HepG2 (cell line): ENCODE data around the gene AK9. TPM values are rescaled to one million over a fixed set of nuclear protein-coding genes. Genes with fewer than 3 reads are reported as not detected.

Source experiments
- ATAC-seq: fragments of 200-7000 bp; cut with Tn5 transposase; 3 replicates; pipeline ENCODE4 v1.9.1; 2020; ENCODE audit warnings: mild to moderate bottlenecking, moderate library complexity
- BruUV-seq: library from RNA; stranded (reverse); fragments of 400-500 nt; replicated peaks from 2 replicates; lab custom pipeline; 2021; lab: Mats Ljungman, UMichigan
- CTCF ChIA-PET: fragments of 300-600 bp; formaldehyde crosslinking; extraction: SDS; loops from one replicate; lab custom pipeline; 2021; ENCODE audit warnings: low total read pairs, inconsistent platforms, low intra/inter-chr PET ratio; lab: Yijun Ruan, JAX
- POLR2A ChIA-PET: fragments of 350-600 bp; sonication (Branson Sonifier 250); formaldehyde crosslinking; loops from one replicate; lab custom pipeline; 2020; ENCODE audit warnings: antibody characterized with exemption, inconsistent platforms; lab: Yijun Ruan, JAX
- DNase-seq: peaks from one replicate; pipeline ENCODE4 v3.0.0-alpha.2; 2015; ENCODE audit warnings: low spot score
- FAIRE-seq: peaks from 3 replicates; lab custom pipeline; 2011; peaks lifted over from hg19 to GRCh38; lab: Jason Lieb, UNC
- H2AFZ ChIP-seq: one replicate; pipeline ENCODE4 v1.6.1; 2011; ENCODE audit warnings: low read length, inconsistent platforms
- H3K27ac ChIP-seq: fragments of 300-600 bp; 3 replicates; pipeline ENCODE4 v1.8.0; 2011; ENCODE audit warnings: mixed run types, mild to moderate bottlenecking, mixed read lengths, low read length, inconsistent platforms; ENCODE audit not compliant: insufficient read depth; ENCODE audit errors: extremely low read length
- H3K27me3 ChIP-seq, 2 experiments: fragments of 200-600 bp in 1 of 2; 2 replicates in 1 of 2; 3 replicates in 1 of 2; pipeline versions ENCODE4 v1.6.0 to v1.8.0; 2011; ENCODE audit warnings: low read length in 2 of 2, mild to moderate bottlenecking in 2 of 2, moderate library complexity in 2 of 2, inconsistent platforms in 1 of 2; ENCODE audit not compliant: insufficient read depth in 2 of 2, control insufficient read depth in 1 of 2
- H3K36me3 ChIP-seq, 2 experiments: fragments of 200-600 bp in 1 of 2; replicated peaks in 1 of 2; 2 replicates in 1 of 2; 3 replicates in 1 of 2; pipeline versions ENCODE4 v1.5.1 to v1.8.0; 2011; ENCODE audit warnings: low read length in 2 of 2, inconsistent platforms in 1 of 2; ENCODE audit not compliant: insufficient read depth in 2 of 2, control insufficient read depth in 1 of 2
- H3K4me1 ChIP-seq: 2 replicates; pipeline ENCODE4 v1.5.1; 2012; ENCODE audit warnings: low read length, inconsistent platforms; ENCODE audit not compliant: insufficient read depth
- H3K4me2 ChIP-seq: 2 replicates; pipeline ENCODE4 v1.6.0; 2011; ENCODE audit warnings: low read depth, low read length, inconsistent platforms
- H3K4me3 ChIP-seq, 3 experiments: fragments of 200-600 bp in 1 of 3; sonication (generic), shearing (Covaris generic) in 1 of 3; replicated peaks in 1 of 3; 2 replicates each; pipeline ENCODE4 v1.5.1; 2011 to 2016; ENCODE audit warnings: low read length in 3 of 3, inconsistent platforms in 2 of 3, low read depth in 2 of 3, mild to moderate bottlenecking in 2 of 3, control low read depth in 1 of 3, mixed read lengths in 1 of 3; ENCODE audit not compliant: insufficient read depth in 1 of 3
- H3K79me2 ChIP-seq: one replicate; pipeline ENCODE4 v1.6.1; 2011; ENCODE audit warnings: low read length, inconsistent platforms; ENCODE audit not compliant: insufficient read depth
- H3K9ac ChIP-seq: 2 replicates; pipeline ENCODE4 v1.6.0; 2011; ENCODE audit warnings: mild to moderate bottlenecking, low read depth, low read length, inconsistent platforms; ENCODE audit not compliant: insufficient read depth
- H3K9me3 ChIP-seq: 2 replicates; pipeline ENCODE4 v1.5.1; 2012; ENCODE audit warnings: mild to moderate bottlenecking, low read length
- H4K20me1 ChIP-seq: 2 replicates; pipeline ENCODE4 v1.6.0; 2011; ENCODE audit warnings: inconsistent platforms, mild to moderate bottlenecking, low read length, moderate library complexity; ENCODE audit not compliant: insufficient read depth
- ATAD3A ChIP-seq: sonication (generic); formaldehyde crosslinking; IDR thresholded peaks from 2 replicates; pipeline ENCODE4 v1.4.0; 2020; ENCODE audit warnings: missing genetic modification reagents
- ATF1 ChIP-seq: IDR thresholded peaks from 2 replicates; pipeline ENCODE4 v1.6.1; 2016; ENCODE audit warnings: mild to moderate bottlenecking, control low read depth
- HNRNPUL1 ChIP-seq: fragments of 200-400 bp; formaldehyde crosslinking; IDR thresholded peaks from 2 replicates; pipeline ENCODE4 v1.6.1; 2017; ENCODE audit warnings: low read depth, mild to moderate bottlenecking, low read length, moderate library complexity
- IKZF4 ChIP-seq: sonication (generic); formaldehyde crosslinking; IDR thresholded peaks from 2 replicates; pipeline ENCODE4 v1.5.1; 2020; ENCODE audit warnings: borderline replicate concordance, mild to moderate bottlenecking, low read depth, missing genetic modification reagents; ENCODE audit errors: not compliant biosample characterization
- POLR2A ChIP-seq, 2 experiments: IDR thresholded peaks; 2 replicates each; pipeline ENCODE4 v1.6.1; 2011; ENCODE audit warnings: low read depth in 2 of 2, low read length in 2 of 2, mild to moderate bottlenecking in 1 of 2, moderate library complexity in 1 of 2; ENCODE audit not compliant: insufficient read depth in 1 of 2
- PPARG ChIP-seq: conservative IDR thresholded peaks from 2 replicates; pipeline ENCODE4 v1.6.1; 2016; ENCODE audit warnings: missing biosample characterization, missing genetic modification reagents
- RBAK ChIP-seq: sonication (generic); formaldehyde crosslinking; IDR thresholded peaks from 2 replicates; pipeline ENCODE4 v1.5.1; 2020; ENCODE audit warnings: mild to moderate bottlenecking, missing genetic modification reagents
- REL ChIP-seq: sonication (generic); formaldehyde crosslinking; conservative IDR thresholded peaks from 2 replicates; pipeline ENCODE4 v1.8.0; 2022; ENCODE audit warnings: mild to moderate bottlenecking, missing genetic modification reagents, moderate library complexity
- YEATS2 ChIP-seq: sonication (generic); formaldehyde crosslinking; IDR thresholded peaks from 2 replicates; pipeline ENCODE4 v1.4.0; 2020; ENCODE audit warnings: missing genetic modification reagents, borderline replicate concordance
- ZNF614 ChIP-seq: IDR thresholded peaks from 2 replicates; pipeline ENCODE4 v1.6.1; 2018; ENCODE audit warnings: missing biosample characterization, missing genetic modification reagents, inconsistent platforms, borderline replicate concordance
- WGBS: methylation state at CpG from one replicate; pipeline ENCODE4 v1.1.6; 2017; ENCODE audit warnings: low lambda C conversion rate; 5-methylcytosine and 5-hydroxymethylcytosine counted together
- in situ Hi-C: cut with HindIII; loops from 2 replicates; pipeline ENCODE4 v1.10.0; 2017; ENCODE audit warnings: low pct_unique_long_range_greater_than_20kb; ENCODE audit not compliant: extremely low pct_ligation_motif_present
- intact Hi-C: fragments of 100-400 bp; cut with micrococcal nuclease; formaldehyde crosslinking; loops from one replicate; pipeline ENCODE4 v1.10.0; 2022; ENCODE audit not compliant: unreplicated experiment
- polyA plus RNA-seq, 8 experiments: library from polyadenylated mRNA; depleted of rRNA in 3 of 8; stranded (reverse) in 7 of 8; unstranded in 1 of 8; fragments of >200 nt; fragmentation: Illumina TruSeq in 4 of 8; extraction: Trizol in 4 of 8; gene quantifications; 2 replicates each; pipeline versions ENCODE4 v1.2.1 to v1.2.3, GENCODE V29; 2011 to 2016; ENCODE audit warnings: low read depth in 4 of 8, missing spikeins in 1 of 8, mixed read lengths in 1 of 8; ENCODE audit not compliant: insufficient read depth in 1 of 8
- total RNA-seq, 5 experiments: library from RNA; depleted of rRNA; stranded (reverse); fragments of >200 nt; fragmentation: Illumina TruSeq; extraction: Trizol; gene quantifications; 2 replicates each; pipeline ENCODE4 v1.2.3, GENCODE V29; 2016; ENCODE audit warnings: low read depth in 1 of 5
- TF ChIP-seq, protein P1 (sequence below): sonication (generic); formaldehyde crosslinking; IDR thresholded peaks from 2 replicates; pipeline ENCODE4 v1.4.0; 2020; ENCODE audit warnings: missing genetic modification reagents, mild to moderate bottlenecking, borderline replicate concordance
- TF ChIP-seq, protein P2 (sequence below): sonication (generic); formaldehyde crosslinking; IDR thresholded peaks from 2 replicates; pipeline ENCODE4 v1.9.0; 2021; ENCODE audit warnings: missing genetic modification reagents, mild to moderate bottlenecking, borderline replicate concordance

AK9 gene
- total and polyA plus RNA-seq, 2 of the 13 experiments (the other 11 are each of a cell fraction or from before 2014, with no cell fraction given), result 3.2 to 4.8 TPM

DNA sequence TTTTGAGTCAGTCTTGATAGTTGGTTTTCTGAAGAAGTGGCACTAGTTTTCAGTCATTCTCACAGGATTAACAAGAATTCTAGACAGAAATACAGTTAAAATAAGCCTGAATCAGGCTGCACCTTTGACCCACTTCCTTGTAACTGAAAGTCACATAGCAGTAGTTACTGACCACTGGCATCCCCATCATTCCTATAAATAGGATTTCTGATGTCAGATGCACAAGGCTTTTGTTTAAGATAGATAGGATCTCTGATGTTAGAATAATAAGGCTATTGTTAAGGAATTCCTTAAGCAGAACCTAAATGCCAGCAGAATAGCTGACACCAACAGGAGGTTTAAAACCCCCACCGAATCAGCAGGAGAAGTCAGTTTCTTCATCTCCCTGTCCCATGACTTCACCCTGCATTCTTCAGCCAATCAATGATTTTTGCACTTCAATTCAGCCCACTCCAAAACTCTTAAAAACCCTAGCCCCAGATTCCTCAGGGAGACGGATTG, 177.4 kb downstream of the AK9 start:
- FAIRE-seq (no peak), DNase-seq (no peak), ATAC-seq (no peak)
- Histone ChIP-seq H3K27ac (no peak overlapping the region), H3K79me2 (no peaks in the 10 kb centered on the region), H3K36me3 (no peaks in the 10 kb centered on the region), H2AFZ (no peak overlapping the region), H4K20me1 (no peaks in the 10 kb centered on the region), H3K27me3 (peaks cover 0 to 2% of the 10 kb centered on the region in 2 experiments; a peak in 1 of 5 replicates), H3K9ac (no peak overlapping the region), H3K4me3 (no peak overlapping the region), H3K4me2 (no peak overlapping the region), H3K4me1 (no peaks in the 10 kb centered on the region), H3K9me3 (no peaks in the 10 kb centered on the region)
- in situ Hi-C loops (no loop called here), intact Hi-C loops (no loop called here)
- WGBS, result 43% methylated on average over 2 of the region's 2 CpGs
- TF ChIP-seq REL (CRISPR knock-in tag) (no peak), PPARG (CRISPR knock-in tag) (no peak), YEATS2 (no peak), HNRNPUL1 (no peak), ZNF614 (CRISPR knock-in tag) (no peak), RBAK (CRISPR knock-in tag) (no peak), ATAD3A (no peak), ATF1 (CRISPR knock-in tag) (no peak), IKZF4 (CRISPR knock-in tag) (no peak), POLR2A (IDR thresholded peaks at IDR 0.05; ENCODE audit: insufficient read depth in 1 of 2, low read depth in 2 of 2, low read length in 2 of 2) (no peak)
- TF ChIP-seq, protein P1, sequence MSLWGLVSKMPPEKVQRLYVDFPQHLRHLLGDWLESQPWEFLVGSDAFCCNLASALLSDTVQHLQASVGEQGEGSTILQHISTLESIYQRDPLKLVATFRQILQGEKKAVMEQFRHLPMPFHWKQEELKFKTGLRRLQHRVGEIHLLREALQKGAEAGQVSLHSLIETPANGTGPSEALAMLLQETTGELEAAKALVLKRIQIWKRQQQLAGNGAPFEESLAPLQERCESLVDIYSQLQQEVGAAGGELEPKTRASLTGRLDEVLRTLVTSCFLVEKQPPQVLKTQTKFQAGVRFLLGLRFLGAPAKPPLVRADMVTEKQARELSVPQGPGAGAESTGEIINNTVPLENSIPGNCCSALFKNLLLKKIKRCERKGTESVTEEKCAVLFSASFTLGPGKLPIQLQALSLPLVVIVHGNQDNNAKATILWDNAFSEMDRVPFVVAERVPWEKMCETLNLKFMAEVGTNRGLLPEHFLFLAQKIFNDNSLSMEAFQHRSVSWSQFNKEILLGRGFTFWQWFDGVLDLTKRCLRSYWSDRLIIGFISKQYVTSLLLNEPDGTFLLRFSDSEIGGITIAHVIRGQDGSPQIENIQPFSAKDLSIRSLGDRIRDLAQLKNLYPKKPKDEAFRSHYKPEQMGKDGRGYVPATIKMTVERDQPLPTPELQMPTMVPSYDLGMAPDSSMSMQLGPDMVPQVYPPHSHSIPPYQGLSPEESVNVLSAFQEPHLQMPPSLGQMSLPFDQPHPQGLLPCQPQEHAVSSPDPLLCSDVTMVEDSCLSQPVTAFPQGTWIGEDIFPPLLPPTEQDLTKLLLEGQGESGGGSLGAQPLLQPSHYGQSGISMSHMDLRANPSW (CRISPR knock-in tag), result no peak
- TF ChIP-seq, protein P2, sequence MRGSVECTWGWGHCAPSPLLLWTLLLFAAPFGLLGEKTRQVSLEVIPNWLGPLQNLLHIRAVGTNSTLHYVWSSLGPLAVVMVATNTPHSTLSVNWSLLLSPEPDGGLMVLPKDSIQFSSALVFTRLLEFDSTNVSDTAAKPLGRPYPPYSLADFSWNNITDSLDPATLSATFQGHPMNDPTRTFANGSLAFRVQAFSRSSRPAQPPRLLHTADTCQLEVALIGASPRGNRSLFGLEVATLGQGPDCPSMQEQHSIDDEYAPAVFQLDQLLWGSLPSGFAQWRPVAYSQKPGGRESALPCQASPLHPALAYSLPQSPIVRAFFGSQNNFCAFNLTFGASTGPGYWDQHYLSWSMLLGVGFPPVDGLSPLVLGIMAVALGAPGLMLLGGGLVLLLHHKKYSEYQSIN (CRISPR knock-in tag), result no peak
- ChIA-PET CTCF (no interaction called here), POLR2A (no interaction called here)
- BruUV-seq, result no TSS peak
